MCF 10A (cell line): ENCODE results near the gene MYO9A. TPM values are rescaled to one million over a fixed set of nuclear protein-coding genes. Genes with fewer than 3 reads are reported as not detected.

Experiments
- BruUV-seq: library from RNA; stranded (reverse); fragments of 400-500 nt; replicated peaks from 2 replicates; lab custom pipeline; 2021; lab: Mats Ljungman, UMichigan
- CTCF ChIA-PET: fragments of 300-600 bp; sonication (Branson Sonifier 250); formaldehyde crosslinking; extraction: SDS; loops from one replicate; lab custom pipeline; 2021; ENCODE audit warnings: antibody characterized with exemption, inconsistent platforms; lab: Yijun Ruan, JAX
- POLR2A ChIA-PET: fragments of 300-600, 350-650 bp; sonication (Branson Sonifier 250); formaldehyde crosslinking; extraction: SDS; loops from one replicate; lab custom pipeline; 2020; ENCODE audit warnings: antibody characterized with exemption, inconsistent platforms; lab: Yijun Ruan, JAX
- DNase-seq: peaks from one replicate; pipeline ENCODE4 v3.0.0-alpha.2; 2018; ENCODE audit not compliant: unreplicated experiment
- H3K27ac Mint-ChIP-seq: one replicate; pipeline ENCODE4 v1.8.0; 2022; ENCODE audit warnings: mild to moderate bottlenecking, low read depth, mixed read lengths; ENCODE audit not compliant: unreplicated experiment
- H3K27me3 Mint-ChIP-seq: one replicate; pipeline ENCODE4 v1.8.0; 2022; ENCODE audit warnings: mixed read lengths; ENCODE audit not compliant: insufficient read depth, unreplicated experiment
- H3K36me3 Mint-ChIP-seq: one replicate; pipeline ENCODE4 v1.8.0; 2022; ENCODE audit warnings: mild to moderate bottlenecking, moderate library complexity, mixed read lengths; ENCODE audit not compliant: insufficient read depth, unreplicated experiment
- H3K4me1 Mint-ChIP-seq: one replicate; pipeline ENCODE4 v1.8.0; 2022; ENCODE audit warnings: mixed read lengths; ENCODE audit not compliant: insufficient read depth, unreplicated experiment
- H3K4me3 Mint-ChIP-seq: one replicate; pipeline ENCODE4 v1.8.0; 2022; ENCODE audit warnings: mild to moderate bottlenecking, moderate library complexity, mixed read lengths; ENCODE audit not compliant: unreplicated experiment
- H3K9me3 Mint-ChIP-seq: one replicate; pipeline ENCODE4 v1.8.0; 2022; ENCODE audit warnings: mixed read lengths; ENCODE audit not compliant: unreplicated experiment
- CTCF ChIP-seq: fragments of 200-600 bp; IDR thresholded peaks from one replicate; pipeline ENCODE4 v1.8.0; 2022; ENCODE audit warnings: antibody characterized with exemption, mild to moderate bottlenecking; ENCODE audit not compliant: unreplicated experiment
- intact Hi-C: fragments of 100-400 bp; cut with micrococcal nuclease; formaldehyde crosslinking; loops from 2 replicates; pipeline ENCODE4 v1.14.1; 2022
- total RNA-seq: library from RNA; stranded (reverse); gene quantifications from 2 replicates; pipeline ENCODE4 v1.2.3, GENCODE V29; 2022

MYO9A gene
- total RNA-seq, 1 experiment from 2014 or later: 40.8 TPM

GRCh38 chr15:71807125-71807629, 310.8 kb downstream of the MYO9A start:
- H3K27ac Mint-ChIP-seq: no peak overlapping the region
- ChIA-PET CTCF (interaction anchor here (0.5 kb wide), 1 partner anchor 47 kb away, joined by 3 read pairs; no protein-coding TSS in a partner anchor), POLR2A (no interaction called here)
- no peak for DNase-seq
- no peaks in the 10 kb centered on the region for H3K27me3 Mint-ChIP-seq
- H3K4me1 Mint-ChIP-seq: no peaks in the 10 kb centered on the region
- no peaks in the 10 kb centered on the region for H3K9me3 Mint-ChIP-seq
- H3K4me3 Mint-ChIP-seq: no peak overlapping the region
- no TSS peak for BruUV-seq
- intact Hi-C loops: loop anchor here (10.0 kb wide), 1 partner anchor 692 kb away; the partner anchor contains the start of gene THSD4
- no peaks in the 10 kb centered on the region for H3K36me3 Mint-ChIP-seq
- TF ChIP-seq CTCF: no peak

GRCh38 chr15:71806452-71806931, 311.5 kb downstream of the MYO9A start:
- intact Hi-C loops: loop anchor here (10.0 kb wide), 1 partner anchor 692 kb away; the partner anchor contains the start of gene THSD4
- no peaks in the 10 kb centered on the region for H3K27me3 Mint-ChIP-seq
- no peaks in the 10 kb centered on the region for H3K36me3 Mint-ChIP-seq
- H3K4me3 Mint-ChIP-seq: no peak overlapping the region
- no peak for DNase-seq
- POLR2A ChIA-PET: no interaction called here
- H3K27ac Mint-ChIP-seq: no peak overlapping the region
- no peaks in the 10 kb centered on the region for H3K9me3 Mint-ChIP-seq
- TF ChIP-seq CTCF: no peak
- BruUV-seq: no TSS peak
- no peaks in the 10 kb centered on the region for H3K4me1 Mint-ChIP-seq
- CTCF ChIA-PET: interaction anchor here (1.0 to 9.1 kb wide), 2 partner anchors 62 to 350 kb away, joined by 3 to 149 read pairs; no protein-coding TSS in a partner anchor

- Mint-ChIP-seq H3K27ac (no peak overlapping the region), H3K36me3 (no peaks in the 10 kb centered on the region), H3K4me1 (peaks cover 6% of the 10 kb centered on the region), H3K27me3 (no peaks in the 10 kb centered on the region), H3K4me3 (no peak overlapping the region), H3K9me3 (no peaks in the 10 kb centered on the region)
- ChIA-PET CTCF (interaction anchor here (0.6 to 9.1 kb wide), 7 partner anchors 53 to 943 kb away, joined by 3 to 149 read pairs (median 6); no protein-coding TSS in a partner anchor), POLR2A (interaction anchor here (0.7 kb wide), 1 partner anchor 251 kb away, joined by 3 read pairs; no protein-coding TSS in a partner anchor)
- BruUV-seq: no TSS peak
- DNase-seq: no peak
- no peak for TF ChIP-seq CTCF
- intact Hi-C loops: loop anchor here (5.0 to 10.0 kb wide), 5 partner anchors 153 to 913 kb away; partner anchors contain the start of genes LRRC49, THAP10 and THSD4
Measured at GRCh38 chr15:71804695-71805470, 313.1 kb downstream of the MYO9A start.

- intact Hi-C loops: loop anchor here (5.0 to 10.0 kb wide), 5 partner anchors 152 to 912 kb away; partner anchors contain the start of genes LRRC49, THAP10 and THSD4
- Mint-ChIP-seq H3K9me3 (no peaks in the 10 kb centered on the region), H3K27ac (no peak overlapping the region), H3K4me1 (peaks cover 6% of the 10 kb centered on the region), H3K4me3 (no peak overlapping the region), H3K27me3 (no peaks in the 10 kb centered on the region), H3K36me3 (no peaks in the 10 kb centered on the region)
- CTCF ChIA-PET: interaction anchor here (1.2 to 9.1 kb wide), 4 partner anchors 52 to 351 kb away, joined by 3 to 149 read pairs (median 28); no protein-coding TSS in a partner anchor
- no peak for TF ChIP-seq CTCF
- DNase-seq: no peak
- BruUV-seq: no TSS peak
- POLR2A ChIA-PET: interaction anchor here (0.7 kb wide), 1 partner anchor 250 kb away, joined by 3 read pairs; no protein-coding TSS in a partner anchor
Measured at GRCh38 chr15:71804226-71804625, 313.7 kb downstream of the MYO9A start.
